HCT116 (cell line): ENCODE data around the gene ITM2B. TPM values are rescaled to one million over a fixed set of nuclear protein-coding genes. Genes with fewer than 3 reads are reported as not detected.

Experiments
- ATAC-seq: fragments of 200-7000 bp; cut with Tn5 transposase; 2 replicates; pipeline ENCODE4 v1.9.1; 2020; ENCODE audit warnings: mild to moderate bottlenecking, moderate library complexity
- BruUV-seq: library from RNA; stranded (reverse); fragments of 400-500 nt; replicated peaks from 2 replicates; lab custom pipeline; 2021; lab: Mats Ljungman, UMichigan
- CTCF ChIA-PET: fragments of 300-600 bp; sonication (Branson Sonifier 250); formaldehyde crosslinking; loops from one replicate; lab custom pipeline; 2021; ENCODE audit warnings: antibody characterized with exemption; lab: Charles Lee
- POLR2A ChIA-PET: fragments of 300-600, 350-600 bp; sonication (Branson Sonifier 250); formaldehyde crosslinking; loops from one replicate; lab custom pipeline; 2021; ENCODE audit warnings: antibody characterized with exemption; lab: Charles Lee
- RAD21 ChIA-PET, 2 experiments: fragments of 300-600 bp; sonication (Branson Sonifier 250); formaldehyde crosslinking; loops; one replicate each; lab custom pipeline; 2023; ENCODE audit warnings: low total read pairs in 2 of 2; ENCODE audit not compliant: uncharacterized antibody in 2 of 2, unreplicated experiment in 2 of 2, low non-redundant PET in 1 of 2; lab: Charles Lee
- DNase-seq: peaks from one replicate; pipeline ENCODE4 v3.0.0-alpha.2; 2010; ENCODE audit warnings: low read depth, low spot score
- H2AFZ ChIP-seq: fragments of 200-600 bp; shearing (Covaris generic), sonication (generic); 2 replicates; pipeline ENCODE4 v1.6.1; 2017; ENCODE audit warnings: low read depth, mixed run types, mixed read lengths, antibody characterized with exemption, low read length; ENCODE audit not compliant: poor library complexity, severe bottlenecking
- H3K27ac ChIP-seq: 2 replicates; pipeline ENCODE4 v1.5.1; 2012; ENCODE audit warnings: low read depth, low read length
- H3K27me3 ChIP-seq: fragments of 200-600 bp; sonication (generic); 2 replicates; pipeline ENCODE4 v1.6.1; 2016; ENCODE audit warnings: mixed run types, low read length, mixed read lengths; ENCODE audit not compliant: insufficient read depth
- H3K36me3 ChIP-seq, 2 experiments: fragments of 200-500 bp in 1 of 2; fragments of 200-600 bp in 1 of 2; sonication (Bioruptor generic) in 1 of 2; sonication (generic) in 1 of 2; 2 replicates each; pipeline versions ENCODE4 v1.5.1 to v1.6.1; 2014 to 2016; ENCODE audit warnings: low read length in 2 of 2, inconsistent platforms in 1 of 2, mixed read lengths in 1 of 2, mixed run types in 1 of 2; ENCODE audit not compliant: insufficient read depth in 2 of 2, control insufficient read depth in 1 of 2
- H3K4me1 ChIP-seq, 2 experiments: fragments of 200-600 bp in 1 of 2; sonication (generic) in 1 of 2; 2 replicates each; pipeline versions ENCODE4 v1.5.1 to v1.6.1; 2012 to 2017; ENCODE audit warnings: low read length in 2 of 2, inconsistent platforms in 1 of 2, mild to moderate bottlenecking in 1 of 2, mixed read lengths in 1 of 2, mixed run types in 1 of 2, moderate library complexity in 1 of 2; ENCODE audit not compliant: insufficient read depth in 2 of 2, control insufficient read depth in 1 of 2
- H3K4me2 ChIP-seq: fragments of 200-600 bp; sonication (generic); 2 replicates; pipeline ENCODE4 v1.6.1; 2017; ENCODE audit warnings: mixed run types, low read length, mixed read lengths
- H3K4me3 ChIP-seq, 2 experiments: fragments of 200-600 bp in 1 of 2; sonication (generic) in 1 of 2; replicated peaks in 1 of 2; 2 replicates each; pipeline ENCODE4 v1.5.1; 2011 to 2016; ENCODE audit warnings: low read length in 2 of 2, control low read depth in 1 of 2, low read depth in 1 of 2, mild to moderate bottlenecking in 1 of 2, mixed read lengths in 1 of 2, mixed run types in 1 of 2
- H3K79me2 ChIP-seq: fragments of 200-600 bp; sonication (generic); 2 replicates; pipeline ENCODE4 v1.6.1; 2017; ENCODE audit warnings: mild to moderate bottlenecking, mixed run types, low read length, moderate library complexity, mixed read lengths; ENCODE audit not compliant: insufficient read depth
- H3K9ac ChIP-seq: fragments of 200-600 bp; sonication (generic); 2 replicates; pipeline ENCODE4 v1.6.1; 2016; ENCODE audit warnings: low read length, mixed read lengths
- H3K9me2 ChIP-seq: fragments of 200-600 bp; sonication (generic), shearing (Covaris generic); 2 replicates; pipeline ENCODE4 v1.6.1; 2017; ENCODE audit warnings: mixed run types, mild to moderate bottlenecking, moderate library complexity; ENCODE audit not compliant: insufficient read depth
- H3K9me3 ChIP-seq, 2 experiments: fragments of 200-500 bp in 1 of 2; fragments of 200-600 bp in 1 of 2; sonication (Bioruptor generic) in 1 of 2; sonication (generic) in 1 of 2; 2 replicates each; pipeline ENCODE4 v1.6.1; 2014 to 2017; ENCODE audit warnings: low read length in 2 of 2, mixed read lengths in 2 of 2, inconsistent platforms in 1 of 2, low read depth in 1 of 2, mild to moderate bottlenecking in 1 of 2, mixed run types in 1 of 2, moderate library complexity in 1 of 2; ENCODE audit not compliant: control insufficient read depth in 1 of 2, insufficient read depth in 1 of 2
- H4K20me1 ChIP-seq: fragments of 200-600 bp; sonication (generic), shearing (Covaris generic); 2 replicates; pipeline ENCODE4 v1.6.1; 2017; ENCODE audit warnings: mixed run types, mild to moderate bottlenecking, moderate library complexity; ENCODE audit not compliant: insufficient read depth
- ATF3 ChIP-seq: IDR thresholded peaks from 2 replicates; pipeline ENCODE4 v1.6.1; 2012
- CEBPB ChIP-seq: IDR thresholded peaks from 2 replicates; pipeline ENCODE4 v1.6.1; 2012; ENCODE audit warnings: low read depth
- EGR1 ChIP-seq: IDR thresholded peaks from 2 replicates; pipeline ENCODE4 v1.6.1; 2012; ENCODE audit warnings: low read depth
- ELF1 ChIP-seq: IDR thresholded peaks from 2 replicates; pipeline ENCODE4 v1.6.1; 2012; ENCODE audit warnings: low read depth, borderline replicate concordance
- EZH2phosphoT487 ChIP-seq: fragments of 200-600 bp; IDR thresholded peaks from 2 replicates; pipeline ENCODE4 v1.6.1; 2018; ENCODE audit warnings: antibody characterized with exemption, borderline replicate concordance
- JUND ChIP-seq: IDR thresholded peaks from 2 replicates; pipeline ENCODE4 v1.6.1; 2012
- POLR2A ChIP-seq: IDR thresholded peaks from 2 replicates; pipeline ENCODE4 v1.7.0; 2011; ENCODE audit warnings: borderline replicate concordance; ENCODE audit not compliant: insufficient read depth, insufficient read length; ENCODE audit errors: extremely low read depth
- YY1 ChIP-seq: IDR thresholded peaks from 2 replicates; pipeline ENCODE4 v1.6.1; 2011; ENCODE audit warnings: low read length, low read depth, moderate library complexity, mild to moderate bottlenecking; ENCODE audit not compliant: insufficient replicate concordance; ENCODE audit errors: extremely low read depth
- intact Hi-C: fragments of 100-400 bp; cut with micrococcal nuclease; formaldehyde crosslinking; loops from 2 replicates; pipeline ENCODE4 v1.10.0; 2022
- total RNA-seq: library from RNA; stranded (reverse); gene quantifications from one replicate; pipeline ENCODE4 v1.2.1, GENCODE V29; 2021; ENCODE audit not compliant: unreplicated experiment
- TF ChIP-seq, protein P1 (sequence below), 3 experiments: fragments of 200-600 bp in 1 of 3; sonication (generic) in 1 of 3; IDR thresholded peaks in 2 of 3; conservative IDR thresholded peaks in 1 of 3; 2 replicates each; pipeline ENCODE4 v1.5.1; 2012 to 2017; ENCODE audit warnings: low read depth in 2 of 3, low read length in 2 of 3, antibody characterized with exemption in 1 of 3, borderline replicate concordance in 1 of 3, control low read depth in 1 of 3, mild to moderate bottlenecking in 1 of 3, mixed read lengths in 1 of 3, mixed run types in 1 of 3, moderate library complexity in 1 of 3; ENCODE audit not compliant: insufficient read depth in 1 of 3
- TF ChIP-seq, protein P2 (sequence below): IDR thresholded peaks from 2 replicates; pipeline ENCODE4 v1.6.1; 2012
- TF ChIP-seq, protein P3 (sequence below): IDR thresholded peaks from 2 replicates; pipeline ENCODE4 v1.6.1; 2011; ENCODE audit warnings: mild to moderate bottlenecking, low read length, moderate library complexity; ENCODE audit not compliant: insufficient replicate concordance; ENCODE audit errors: extremely low read depth
- TF ChIP-seq, protein P4 (sequence below): IDR thresholded peaks from 2 replicates; pipeline ENCODE4 v1.6.1; 2012; ENCODE audit warnings: low read depth

ITM2B gene
- total RNA-seq, 1 experiment from 2014 or later, result 124 TPM

DNA sequence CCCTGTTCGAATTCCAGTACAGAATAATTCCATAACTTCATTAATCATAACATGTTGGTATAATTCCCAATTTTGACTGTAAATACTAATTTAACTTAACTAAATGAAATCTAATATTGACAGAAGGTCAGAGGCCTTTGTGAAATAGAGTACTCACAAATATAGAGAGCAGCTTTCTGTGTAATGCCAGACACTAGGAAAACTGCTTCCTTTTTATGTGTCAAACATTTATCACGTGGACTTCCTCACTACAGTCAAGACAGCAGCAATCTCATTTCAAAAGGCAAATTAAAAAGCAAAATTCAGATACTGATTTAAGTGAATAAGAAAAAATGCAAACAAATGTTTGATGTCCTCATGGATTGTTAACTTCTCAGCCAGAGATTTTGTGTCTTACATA, 13.1 kb downstream of the ITM2B start:
- Histone ChIP-seq H3K36me3 (no peaks in the 10 kb centered on the region), H4K20me1 (0 out of 2 replicates have a peak, but pooled peaks cover 4% of the 10 kb centered on the region), H3K9ac (no peak overlapping the region), H3K79me2 (peaks cover 20% of the 10 kb centered on the region), H3K4me3 (no peak overlapping the region), H3K4me2 (no peak overlapping the region), H3K27me3 (no peaks in the 10 kb centered on the region), H3K4me1 (no peaks in the 10 kb centered on the region), H3K9me2 (no peaks in the 10 kb centered on the region), H3K9me3 (no peaks in the 10 kb centered on the region), H3K27ac (no peak overlapping the region), H2AFZ (no peak overlapping the region)
- POLR2A ChIA-PET, result no interaction called here
- RAD21 ChIA-PET, result no interaction called here
- no TSS peak for BruUV-seq
- ATAC-seq (no peak), DNase-seq (no peak)
- TF ChIP-seq EGR1, result no peak
- no peak for TF ChIP-seq JUND
- TF ChIP-seq ATF3, result no peak
- no peak for TF ChIP-seq POLR2A
- no peak for TF ChIP-seq YY1
- TF ChIP-seq, protein P1, sequence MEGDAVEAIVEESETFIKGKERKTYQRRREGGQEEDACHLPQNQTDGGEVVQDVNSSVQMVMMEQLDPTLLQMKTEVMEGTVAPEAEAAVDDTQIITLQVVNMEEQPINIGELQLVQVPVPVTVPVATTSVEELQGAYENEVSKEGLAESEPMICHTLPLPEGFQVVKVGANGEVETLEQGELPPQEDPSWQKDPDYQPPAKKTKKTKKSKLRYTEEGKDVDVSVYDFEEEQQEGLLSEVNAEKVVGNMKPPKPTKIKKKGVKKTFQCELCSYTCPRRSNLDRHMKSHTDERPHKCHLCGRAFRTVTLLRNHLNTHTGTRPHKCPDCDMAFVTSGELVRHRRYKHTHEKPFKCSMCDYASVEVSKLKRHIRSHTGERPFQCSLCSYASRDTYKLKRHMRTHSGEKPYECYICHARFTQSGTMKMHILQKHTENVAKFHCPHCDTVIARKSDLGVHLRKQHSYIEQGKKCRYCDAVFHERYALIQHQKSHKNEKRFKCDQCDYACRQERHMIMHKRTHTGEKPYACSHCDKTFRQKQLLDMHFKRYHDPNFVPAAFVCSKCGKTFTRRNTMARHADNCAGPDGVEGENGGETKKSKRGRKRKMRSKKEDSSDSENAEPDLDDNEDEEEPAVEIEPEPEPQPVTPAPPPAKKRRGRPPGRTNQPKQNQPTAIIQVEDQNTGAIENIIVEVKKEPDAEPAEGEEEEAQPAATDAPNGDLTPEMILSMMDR (IDR thresholded peaks at IDR 0.05 in 2 of 3, conservative IDR thresholded peaks at IDR 0.05 in 1 of 3; ENCODE audit: borderline replicate concordance in 1 of 3, insufficient read depth in 1 of 3, low read depth in 2 of 3, low read length in 2 of 3), result no peak
- TF ChIP-seq, protein P2, sequence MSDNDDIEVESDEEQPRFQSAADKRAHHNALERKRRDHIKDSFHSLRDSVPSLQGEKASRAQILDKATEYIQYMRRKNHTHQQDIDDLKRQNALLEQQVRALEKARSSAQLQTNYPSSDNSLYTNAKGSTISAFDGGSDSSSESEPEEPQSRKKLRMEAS, result no peak
- no peak for TF ChIP-seq EZH2phosphoT487
- TF ChIP-seq, protein P3, sequence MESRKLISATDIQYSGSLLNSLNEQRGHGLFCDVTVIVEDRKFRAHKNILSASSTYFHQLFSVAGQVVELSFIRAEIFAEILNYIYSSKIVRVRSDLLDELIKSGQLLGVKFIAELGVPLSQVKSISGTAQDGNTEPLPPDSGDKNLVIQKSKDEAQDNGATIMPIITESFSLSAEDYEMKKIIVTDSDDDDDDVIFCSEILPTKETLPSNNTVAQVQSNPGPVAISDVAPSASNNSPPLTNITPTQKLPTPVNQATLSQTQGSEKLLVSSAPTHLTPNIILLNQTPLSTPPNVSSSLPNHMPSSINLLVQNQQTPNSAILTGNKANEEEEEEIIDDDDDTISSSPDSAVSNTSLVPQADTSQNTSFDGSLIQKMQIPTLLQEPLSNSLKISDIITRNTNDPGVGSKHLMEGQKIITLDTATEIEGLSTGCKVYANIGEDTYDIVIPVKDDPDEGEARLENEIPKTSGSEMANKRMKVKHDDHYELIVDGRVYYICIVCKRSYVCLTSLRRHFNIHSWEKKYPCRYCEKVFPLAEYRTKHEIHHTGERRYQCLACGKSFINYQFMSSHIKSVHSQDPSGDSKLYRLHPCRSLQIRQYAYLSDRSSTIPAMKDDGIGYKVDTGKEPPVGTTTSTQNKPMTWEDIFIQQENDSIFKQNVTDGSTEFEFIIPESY, result no peak
- TF ChIP-seq CEBPB, result no peak
- TF ChIP-seq, protein P4, sequence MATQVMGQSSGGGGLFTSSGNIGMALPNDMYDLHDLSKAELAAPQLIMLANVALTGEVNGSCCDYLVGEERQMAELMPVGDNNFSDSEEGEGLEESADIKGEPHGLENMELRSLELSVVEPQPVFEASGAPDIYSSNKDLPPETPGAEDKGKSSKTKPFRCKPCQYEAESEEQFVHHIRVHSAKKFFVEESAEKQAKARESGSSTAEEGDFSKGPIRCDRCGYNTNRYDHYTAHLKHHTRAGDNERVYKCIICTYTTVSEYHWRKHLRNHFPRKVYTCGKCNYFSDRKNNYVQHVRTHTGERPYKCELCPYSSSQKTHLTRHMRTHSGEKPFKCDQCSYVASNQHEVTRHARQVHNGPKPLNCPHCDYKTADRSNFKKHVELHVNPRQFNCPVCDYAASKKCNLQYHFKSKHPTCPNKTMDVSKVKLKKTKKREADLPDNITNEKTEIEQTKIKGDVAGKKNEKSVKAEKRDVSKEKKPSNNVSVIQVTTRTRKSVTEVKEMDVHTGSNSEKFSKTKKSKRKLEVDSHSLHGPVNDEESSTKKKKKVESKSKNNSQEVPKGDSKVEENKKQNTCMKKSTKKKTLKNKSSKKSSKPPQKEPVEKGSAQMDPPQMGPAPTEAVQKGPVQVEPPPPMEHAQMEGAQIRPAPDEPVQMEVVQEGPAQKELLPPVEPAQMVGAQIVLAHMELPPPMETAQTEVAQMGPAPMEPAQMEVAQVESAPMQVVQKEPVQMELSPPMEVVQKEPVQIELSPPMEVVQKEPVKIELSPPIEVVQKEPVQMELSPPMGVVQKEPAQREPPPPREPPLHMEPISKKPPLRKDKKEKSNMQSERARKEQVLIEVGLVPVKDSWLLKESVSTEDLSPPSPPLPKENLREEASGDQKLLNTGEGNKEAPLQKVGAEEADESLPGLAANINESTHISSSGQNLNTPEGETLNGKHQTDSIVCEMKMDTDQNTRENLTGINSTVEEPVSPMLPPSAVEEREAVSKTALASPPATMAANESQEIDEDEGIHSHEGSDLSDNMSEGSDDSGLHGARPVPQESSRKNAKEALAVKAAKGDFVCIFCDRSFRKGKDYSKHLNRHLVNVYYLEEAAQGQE, result no peak
- TF ChIP-seq ELF1, result no peak
- CTCF ChIA-PET, result no interaction called here
- intact Hi-C loops, result no loop called here
